HG02588 (cell line): ENCODE measurements around the gene MAP3K15.
A peak's percentile ranks its signal among the peaks of the same experiment; 100 is the strongest.

Source experiments
- ATAC-seq: cut with Tn5 transposase; IDR thresholded peaks from one replicate; pipeline ENCODE4 v1.9.1; 2021; ENCODE audit warnings: mild to moderate bottlenecking, moderate library complexity; ENCODE audit not compliant: unreplicated experiment

The MAP3K15 gene

GRCh38 chrX:19403696-19404095 lies 111.6 kb downstream of the MAP3K15 start:
- no peak for ATAC-seq

- no peak for ATAC-seq
Observed at GRCh38 chrX:19392703-19393102, 122.6 kb downstream of the MAP3K15 start.

DNA sequence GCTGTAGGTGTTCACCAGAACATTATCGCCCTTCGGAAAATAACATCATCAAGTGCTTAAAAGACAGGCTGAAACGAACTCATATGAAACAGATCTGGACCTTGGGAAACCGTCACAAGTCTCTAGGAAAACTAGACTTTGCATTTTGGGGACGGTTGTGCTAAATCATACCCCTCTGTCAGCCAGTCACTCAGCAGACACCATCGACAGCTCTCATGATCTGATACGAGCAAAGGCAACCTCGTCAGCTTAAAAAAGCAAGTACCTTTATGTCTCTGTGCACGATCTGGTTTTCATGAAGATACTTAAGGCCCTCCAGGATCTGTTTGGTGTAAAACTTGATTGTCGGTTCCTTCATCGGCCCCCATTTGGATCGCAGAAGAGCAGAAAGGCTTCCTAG lies 123.2 kb downstream of the MAP3K15 start:
- ATAC-seq: no peak

DNA sequence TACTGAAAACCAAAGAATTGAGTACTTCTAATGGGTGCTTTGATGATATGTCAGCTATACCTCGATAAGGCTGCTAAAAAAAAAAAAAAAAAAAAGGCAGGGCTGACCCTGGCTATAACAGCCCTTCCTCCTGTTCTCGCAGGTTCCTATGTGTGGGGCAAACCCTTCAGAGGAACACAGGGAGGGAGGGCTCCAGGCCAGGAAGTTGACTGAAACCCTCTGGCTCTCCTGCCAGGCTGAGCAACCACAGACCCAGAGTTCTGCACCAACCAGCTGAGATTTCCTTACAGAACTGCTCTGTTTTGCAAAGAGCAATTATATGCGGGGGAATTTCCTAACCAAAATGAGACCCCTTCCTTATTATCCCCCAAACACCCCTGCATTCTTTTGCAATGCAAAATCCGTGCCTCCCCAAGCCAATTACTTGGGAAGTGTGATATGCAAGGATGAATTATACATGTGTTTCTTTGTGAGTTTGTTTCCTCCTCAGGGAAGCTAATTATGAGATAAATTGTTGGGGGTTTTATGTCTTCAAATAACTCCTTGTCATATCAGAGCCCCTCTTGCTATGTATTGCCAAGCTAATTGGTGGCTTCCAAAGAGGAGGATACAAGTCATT lies 126.0 kb downstream of the MAP3K15 start:
- no peak for ATAC-seq

DNA sequence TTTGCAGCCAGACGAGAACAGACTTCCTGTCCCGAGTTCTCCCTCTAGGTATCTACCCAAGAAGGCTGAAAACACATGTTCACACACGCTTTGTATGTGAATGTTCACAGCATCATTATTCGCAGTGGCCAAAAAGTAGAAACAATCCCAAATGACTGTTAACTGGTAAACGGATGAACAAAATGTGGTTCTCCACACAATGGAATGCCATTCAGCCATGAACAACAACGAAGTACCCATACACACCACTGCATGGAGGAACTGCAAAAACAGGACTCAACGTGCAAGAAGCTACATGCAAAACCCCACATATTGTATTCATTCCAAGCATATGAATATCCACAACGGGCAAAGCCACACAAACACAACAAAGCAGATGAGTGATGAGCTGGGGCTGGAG lies 126.6 kb downstream of the MAP3K15 start:
- ATAC-seq: no peak

DNA sequence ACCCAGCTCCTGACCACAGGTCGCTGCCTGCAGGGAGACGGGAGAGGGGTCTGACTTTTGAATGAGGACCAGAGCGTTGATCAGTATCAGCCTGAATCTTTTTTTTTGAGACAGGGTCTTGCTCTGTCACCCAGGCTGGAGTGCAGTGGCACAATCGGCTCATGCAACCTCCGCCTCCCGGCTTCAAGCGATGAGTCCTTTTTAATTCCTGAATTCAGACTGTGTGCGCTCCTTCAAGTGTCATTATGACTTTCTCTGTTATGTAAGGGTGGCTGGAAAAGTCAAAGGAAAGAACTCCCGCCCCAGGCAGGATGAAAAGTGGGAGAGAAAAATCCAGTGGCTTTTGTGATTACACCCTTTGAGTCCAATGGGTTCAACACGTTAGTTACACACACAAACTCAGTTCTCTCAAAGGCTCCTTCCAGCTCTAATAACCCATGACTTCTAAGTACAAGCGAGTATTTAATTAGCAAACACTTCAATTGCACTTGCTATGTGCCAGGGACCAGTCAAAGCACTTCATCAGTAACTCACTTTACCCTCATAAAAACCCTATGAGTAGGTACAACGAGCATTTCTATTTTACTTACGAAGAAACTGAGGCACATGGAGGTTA lies 127.1 kb downstream of the MAP3K15 start:
- ATAC-seq: no peak

- no peak for ATAC-seq
Observed at GRCh38 chrX:19386679-19387078, 128.6 kb downstream of the MAP3K15 start.

- no peak for ATAC-seq
Observed at GRCh38 chrX:19382555-19383145, 132.7 kb downstream of the MAP3K15 start.

DNA sequence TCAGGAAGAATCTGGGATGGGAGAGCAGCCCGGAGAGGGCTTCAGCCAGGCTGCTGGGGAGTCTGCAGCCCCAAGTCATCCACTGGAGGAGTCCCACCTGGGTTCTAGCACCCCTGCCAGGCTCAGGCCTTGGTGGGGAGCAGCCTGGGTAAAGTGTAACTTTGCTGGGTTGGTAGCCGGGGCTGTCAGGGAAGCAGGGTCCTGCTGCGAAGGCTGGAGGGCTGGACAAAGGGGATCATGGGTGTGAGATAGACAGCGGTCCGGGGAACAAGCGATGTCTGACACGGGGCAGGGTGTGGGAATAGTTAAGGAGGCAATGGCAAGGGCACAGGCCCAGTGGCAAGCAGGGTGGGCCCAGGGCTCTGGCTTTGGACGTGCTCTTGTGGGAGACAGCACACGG lies 134.0 kb downstream of the MAP3K15 start:
- no peak for ATAC-seq

GRCh38 chrX:19377799-19378198 lies 137.5 kb downstream of the MAP3K15 start:
- no peak for ATAC-seq

GRCh38 chrX:19375546-19375945 lies 139.8 kb downstream of the MAP3K15 start:
- no peak for ATAC-seq

GRCh38 chrX:19373351-19373891 lies 141.9 kb downstream of the MAP3K15 start:
- no peak for ATAC-seq

DNA sequence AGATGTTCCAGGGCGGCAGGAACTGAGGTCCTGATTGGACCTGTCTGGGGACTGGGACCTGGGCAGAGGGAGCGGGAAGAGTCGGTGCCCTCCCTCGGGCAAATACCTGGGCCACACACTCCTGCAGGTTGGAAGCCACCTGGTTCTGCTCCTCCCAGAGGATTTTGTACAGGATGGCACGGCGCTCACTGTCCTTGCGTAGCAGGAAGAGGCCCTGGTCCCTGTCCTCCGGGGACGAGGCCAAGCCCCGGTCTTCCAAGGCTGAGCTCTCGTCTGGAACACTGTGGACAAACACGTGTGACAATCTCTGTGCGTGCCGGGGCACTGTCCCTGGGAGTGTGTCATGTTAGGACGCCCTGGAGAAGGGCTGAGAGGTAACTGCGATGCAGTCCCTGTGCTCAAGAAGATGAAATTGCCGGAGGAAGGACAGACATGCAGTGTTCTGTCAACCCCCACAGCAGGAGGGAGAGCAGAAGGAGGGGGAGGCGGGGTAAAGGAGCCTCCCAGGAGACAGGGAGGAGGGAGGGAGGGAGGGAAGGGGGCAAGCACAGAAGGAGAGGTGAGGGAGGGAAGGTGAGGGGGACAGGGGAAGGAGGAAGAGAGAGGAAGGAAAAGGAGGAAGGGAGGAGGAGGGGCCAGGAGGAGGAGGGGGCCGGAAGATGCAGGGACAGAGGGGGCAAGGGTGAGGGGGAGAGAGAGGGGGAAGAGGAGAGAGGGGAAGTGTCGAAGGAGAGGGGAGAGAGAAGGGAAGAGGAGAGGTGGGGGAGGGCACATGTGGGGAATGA lies 142.6 kb downstream of the MAP3K15 start:
- ATAC-seq: peak; percentile 24

DNA sequence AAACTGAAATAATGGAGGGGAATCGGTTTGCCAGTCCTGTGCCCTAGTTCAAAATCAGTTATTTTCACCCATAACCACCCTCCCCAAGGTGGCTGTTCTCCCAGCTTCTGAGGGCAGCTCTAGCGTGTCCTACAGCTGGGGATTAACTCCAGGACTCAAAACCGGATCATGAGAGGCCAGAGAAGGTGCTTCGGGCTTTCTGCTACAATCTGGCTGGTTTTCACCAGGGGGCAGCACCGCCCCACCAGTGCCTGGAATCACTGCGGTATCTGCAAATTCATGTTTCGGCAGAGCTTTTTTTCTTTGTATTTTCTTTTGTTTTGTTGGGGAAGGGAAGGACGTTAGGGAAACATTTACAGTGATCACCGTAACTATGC lies 143.2 kb downstream of the MAP3K15 start:
- ATAC-seq: peak; percentile 76

- no peak for ATAC-seq
Observed at GRCh38 chrX:19370061-19370460, 145.2 kb downstream of the MAP3K15 start.

GRCh38 chrX:19368576-19368975 lies 146.7 kb downstream of the MAP3K15 start:
- no peak for ATAC-seq

DNA sequence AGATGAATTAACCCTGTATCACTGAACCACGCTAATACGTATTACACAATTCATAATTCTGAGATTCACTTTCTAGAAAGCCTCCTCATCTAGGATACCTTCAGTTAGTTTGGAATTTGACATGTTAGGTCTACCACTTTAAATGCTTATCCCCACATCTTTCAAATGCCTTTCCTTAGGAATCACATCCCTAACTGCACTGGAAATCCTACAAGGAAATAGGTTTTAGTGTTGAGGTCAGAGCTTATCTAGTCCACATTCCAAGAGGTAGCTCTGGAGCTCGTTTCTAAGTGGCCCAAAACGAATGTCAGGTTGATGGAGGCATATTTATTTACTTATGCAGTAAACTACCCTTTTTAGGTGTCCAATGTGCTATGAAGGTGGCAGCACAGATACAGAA lies 153.6 kb downstream of the MAP3K15 start:
- ATAC-seq: no peak

DNA sequence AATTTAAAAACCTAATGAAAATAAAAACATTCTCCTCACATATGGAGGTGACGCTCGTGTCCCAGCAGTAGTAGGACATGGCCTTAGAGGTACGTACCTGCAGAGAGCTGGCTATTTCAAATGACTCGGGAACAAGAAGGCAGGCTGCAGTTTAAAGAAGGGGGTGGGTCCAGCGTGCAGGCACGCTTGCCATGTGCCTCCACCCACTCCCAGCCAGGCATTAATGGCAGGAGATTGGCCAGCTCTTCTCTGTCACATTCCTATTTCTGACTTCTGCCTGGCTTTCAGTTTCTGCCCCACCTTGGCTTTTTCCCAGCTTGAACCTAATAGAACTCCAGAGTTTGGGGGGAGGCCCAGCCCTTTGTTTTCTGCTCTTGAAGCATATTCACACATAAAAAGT lies 154.4 kb downstream of the MAP3K15 start:
- ATAC-seq: no peak

DNA sequence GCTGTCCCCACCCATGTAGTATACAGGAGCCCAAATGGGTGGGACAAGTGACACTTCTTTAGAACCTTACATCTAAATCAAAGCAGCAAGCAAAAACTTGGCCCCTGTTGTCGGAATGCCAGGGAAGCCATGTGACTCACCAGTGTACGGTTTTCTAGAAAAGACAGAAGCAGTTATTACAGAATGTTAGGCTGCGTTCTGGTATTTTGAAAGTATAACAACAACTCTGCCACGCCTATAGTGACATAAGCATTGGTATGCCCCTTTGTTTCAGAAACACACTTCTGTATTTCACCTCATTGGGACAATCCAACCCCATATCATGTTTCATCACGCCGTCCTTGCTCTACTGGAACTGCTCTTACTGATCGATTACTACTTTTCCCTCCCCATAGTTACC lies 156.8 kb downstream of the MAP3K15 start:
- no peak for ATAC-seq

- no peak for ATAC-seq
Observed at GRCh38 chrX:19354625-19355024, 160.7 kb downstream of the MAP3K15 start.

- ATAC-seq: peak; percentile 86
Observed at GRCh38 chrX:19350941-19351384, 164.3 kb downstream of the MAP3K15 start.
